Activated CD8-positive, alpha-beta memory T cell treated with anti-CD3 and anti-CD28 coated beads for 1 hour (primary cell): ENCODE results near the gene STXBP3.
"Not testable (repeated sequence)": the region's sequence is repeated elsewhere in the genome, so short reads cannot be mapped to it uniquely, and the experiment has no call there.

ENCODE experiments used
- DNase-seq, 2 donors: peaks; one replicate each; pipeline ENCODE4 v3.0.0-alpha.2; 2020; ENCODE audit warnings: low read depth in 1 of 2; ENCODE audit errors: extremely low read depth in 1 of 2

STXBP3 gene

DNA sequence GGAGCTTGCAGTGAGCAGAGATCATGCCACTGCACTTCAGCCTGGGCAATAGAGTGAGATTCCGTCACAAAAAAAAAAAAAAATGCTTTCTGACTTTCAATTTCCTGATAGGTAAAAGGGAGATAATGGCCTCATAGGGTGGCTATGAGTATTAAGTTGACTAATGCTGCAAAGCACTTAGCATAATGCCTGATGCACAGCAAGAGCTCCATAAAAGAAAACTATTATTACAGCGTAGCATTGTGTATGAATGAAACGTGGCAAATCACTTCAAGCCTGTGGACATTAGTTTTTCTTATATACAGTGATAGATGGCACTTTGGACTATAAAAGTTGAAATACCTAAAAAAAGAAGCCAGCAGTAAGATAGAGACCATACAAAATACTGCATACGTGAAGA is 17.0 kb upstream of the STXBP3 start:
- no peak for DNase-seq

DNA sequence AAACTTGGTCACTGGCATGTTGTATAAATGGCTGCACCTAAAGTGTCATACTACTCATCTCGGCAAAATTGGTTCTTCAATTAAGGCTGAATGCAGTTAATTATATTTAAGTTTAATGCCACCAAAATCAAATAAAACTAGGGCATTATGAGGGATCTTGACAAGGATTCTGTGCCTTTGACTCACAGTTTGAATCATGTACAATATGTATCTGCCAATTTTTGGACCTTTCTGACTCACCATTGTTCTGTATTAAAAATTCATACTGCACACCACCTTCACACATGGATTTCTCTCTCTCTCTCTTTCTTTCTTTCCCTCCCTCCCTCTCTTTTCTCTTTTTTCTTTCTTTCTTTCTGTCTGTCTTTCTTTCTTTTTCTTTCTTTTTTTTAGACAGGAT is 14.1 kb upstream of the STXBP3 start:
- no peak for DNase-seq

DNA sequence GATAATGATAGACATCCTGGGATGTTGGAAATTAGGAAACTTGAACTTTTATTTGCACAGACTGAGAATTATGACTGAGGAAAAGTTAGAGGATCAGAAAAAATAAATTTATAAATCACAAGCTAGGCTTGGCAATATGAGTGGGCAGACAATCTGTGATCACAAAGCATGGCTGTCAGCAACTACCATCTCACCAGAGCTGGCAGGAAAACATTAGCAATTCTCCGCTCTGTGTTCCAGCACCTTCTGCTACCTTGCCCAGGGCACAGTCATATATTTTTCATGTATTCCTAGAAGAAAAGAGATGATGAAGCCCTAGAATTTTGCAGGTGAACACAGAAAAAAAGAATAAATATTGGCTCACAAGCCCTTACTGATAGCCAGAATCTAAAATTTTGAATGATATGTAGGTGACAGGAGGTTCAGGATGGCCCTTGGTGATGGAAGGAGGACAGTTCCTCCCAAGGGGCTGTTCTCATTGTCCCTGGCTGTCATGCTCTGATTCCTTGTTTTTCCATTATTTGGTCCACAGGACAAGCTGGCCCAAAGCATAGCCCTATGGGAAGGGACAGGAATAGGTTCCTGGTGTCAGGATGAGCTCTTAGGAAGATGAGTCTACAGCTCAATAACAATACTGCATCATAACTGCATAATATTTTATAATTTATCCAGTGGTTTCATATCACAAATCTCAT is 12.2 kb upstream of the STXBP3 start:
- DNase-seq: no peak

GRCh38 chr1:108742253-108742652 is 4.2 kb upstream of the STXBP3 start:
- DNase-seq: no peak

DNA sequence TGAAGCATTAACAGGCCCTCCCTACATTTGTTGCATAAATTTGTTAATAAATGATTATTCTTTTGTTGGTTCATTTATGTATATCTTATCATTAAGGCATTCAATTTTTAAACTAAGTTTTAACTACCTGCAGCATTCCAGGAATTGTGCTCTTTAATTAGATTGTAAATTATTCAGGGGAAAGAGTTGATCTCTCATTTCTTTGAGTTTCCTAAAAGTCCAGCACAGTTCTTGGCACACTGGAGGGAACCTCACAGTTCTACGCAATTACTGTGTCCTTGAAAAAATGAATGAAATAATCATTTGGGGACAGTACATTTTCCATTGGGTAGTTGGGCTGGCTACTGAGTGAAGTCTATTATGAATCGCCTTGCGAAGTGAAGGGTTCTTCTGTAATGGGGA is 493 bp upstream of the STXBP3 start:
- no peak for DNase-seq

- no peak for DNase-seq
These were observed 837 bp downstream of the STXBP3 start for GRCh38 chr1:108747171-108747850.

- no peak for DNase-seq
These were observed 1.4 kb downstream of the STXBP3 start for GRCh38 chr1:108747898-108748297.

DNA sequence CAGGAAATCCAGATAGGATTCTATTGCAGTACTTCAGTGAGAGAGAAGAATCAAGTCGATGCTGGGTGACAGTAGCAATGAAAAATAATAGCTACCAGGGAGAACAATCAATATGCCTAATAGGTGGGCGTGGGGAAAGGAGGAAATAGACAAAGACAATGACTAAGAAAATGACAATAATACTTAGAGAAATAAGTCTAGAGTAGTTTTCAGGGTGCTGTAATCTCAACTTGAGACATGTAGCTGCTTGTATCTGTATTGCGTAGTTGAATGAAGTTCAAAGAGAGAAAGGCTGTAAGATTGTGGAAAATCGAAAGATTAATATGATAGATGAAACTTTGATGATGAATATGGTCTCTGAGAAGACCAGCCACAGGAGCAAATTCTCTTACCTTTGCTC is 2.6 kb downstream of the STXBP3 start:
- DNase-seq: no peak

DNA sequence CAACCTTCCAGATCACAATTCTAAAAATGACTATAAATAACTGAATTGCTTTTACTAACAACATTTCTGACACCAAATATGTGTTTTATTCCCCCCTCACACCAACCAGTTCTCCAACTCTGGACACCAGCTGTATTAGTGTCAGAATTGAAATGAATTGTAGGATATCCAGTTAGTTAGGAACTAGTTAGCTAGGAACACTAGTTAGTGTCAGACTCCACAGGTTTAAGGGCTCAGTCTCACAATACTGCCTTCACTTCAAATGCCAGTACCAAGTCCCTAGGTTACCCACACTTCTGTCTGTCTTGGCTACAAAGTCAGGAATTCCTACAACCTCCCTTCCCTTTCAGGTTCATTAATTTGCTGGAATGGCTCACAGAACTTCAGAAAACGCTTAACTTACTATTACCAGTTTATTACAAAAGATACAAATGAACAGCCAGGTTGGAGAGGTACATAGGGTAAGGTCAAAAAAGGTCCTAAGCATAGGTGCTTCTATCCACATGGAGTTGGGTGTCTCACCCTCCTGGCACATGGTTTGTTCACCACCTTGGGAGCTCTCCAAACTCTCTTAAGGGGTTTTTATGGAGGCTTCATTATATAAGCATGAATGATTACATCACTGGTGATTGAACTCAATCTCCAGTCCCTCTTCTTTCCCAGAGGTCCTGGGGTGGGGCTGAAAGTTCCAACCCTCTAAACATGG is 4.2 kb downstream of the STXBP3 start:
- no peak for DNase-seq

- DNase-seq: no peak
These were observed 6.9 kb downstream of the STXBP3 start for GRCh38 chr1:108753363-108753762.

GRCh38 chr1:108758796-108759195 is 12.3 kb downstream of the STXBP3 start:
- no peak for DNase-seq

DNA sequence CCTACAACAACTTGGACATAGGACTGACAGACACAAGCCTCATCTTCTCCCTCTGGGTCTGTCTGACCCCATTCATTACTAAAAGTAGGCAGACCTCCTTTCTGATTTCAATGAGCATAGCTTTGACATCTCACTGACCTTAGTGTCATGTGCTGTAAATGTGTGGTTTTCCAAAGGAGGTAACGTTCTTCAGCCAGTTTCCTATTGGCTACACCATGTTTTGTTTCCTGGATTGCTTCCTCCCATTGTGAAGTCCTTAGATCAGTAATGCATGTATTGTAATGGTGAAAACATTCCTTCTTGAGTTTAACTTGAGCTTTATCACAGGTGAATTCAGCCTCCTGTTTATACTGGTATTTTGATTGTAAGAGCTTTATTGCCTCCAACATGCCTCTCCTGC is 20.6 kb downstream of the STXBP3 start:
- no peak for DNase-seq

- no peak for DNase-seq
These were observed 21.2 kb downstream of the STXBP3 start for GRCh38 chr1:108767708-108768107.

DNA sequence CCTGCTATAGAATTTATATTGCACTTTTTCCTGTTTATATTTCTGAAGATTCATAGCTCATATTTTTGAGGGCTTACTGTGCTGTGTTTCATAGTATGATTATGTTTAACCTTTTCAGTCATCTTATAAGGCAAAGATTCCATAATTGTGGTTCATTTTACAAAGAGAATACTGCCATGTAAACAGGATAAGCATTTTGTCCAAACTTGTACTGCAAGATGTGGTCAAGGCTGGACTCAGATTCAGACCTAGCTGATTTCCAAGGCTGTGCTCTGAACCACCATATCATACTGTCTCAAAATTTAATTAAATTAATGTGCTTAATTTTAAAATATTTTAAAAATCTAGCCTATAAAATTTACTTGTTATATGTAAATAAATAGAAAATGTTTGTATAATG is 31.4 kb downstream of the STXBP3 start:
- no peak for DNase-seq

DNA sequence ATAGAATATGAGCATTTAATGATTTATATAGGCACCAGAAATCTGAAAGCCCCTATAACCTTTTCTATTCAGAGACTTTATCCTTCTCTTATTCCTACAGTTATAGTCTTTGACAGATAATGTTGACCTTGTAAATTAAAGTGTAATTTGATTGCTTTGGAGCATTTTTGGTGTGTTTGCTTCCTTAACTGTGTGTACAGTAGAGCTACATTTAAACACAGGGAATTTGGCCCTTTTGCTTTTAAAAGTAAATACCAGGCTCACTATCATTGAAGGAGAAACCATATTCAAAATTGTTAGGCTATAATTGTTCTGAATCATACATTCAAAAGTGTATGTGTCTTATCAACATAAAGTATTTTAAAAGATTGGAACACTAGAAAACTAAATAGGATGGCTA is 33.0 kb downstream of the STXBP3 start:
- no peak for DNase-seq

DNA sequence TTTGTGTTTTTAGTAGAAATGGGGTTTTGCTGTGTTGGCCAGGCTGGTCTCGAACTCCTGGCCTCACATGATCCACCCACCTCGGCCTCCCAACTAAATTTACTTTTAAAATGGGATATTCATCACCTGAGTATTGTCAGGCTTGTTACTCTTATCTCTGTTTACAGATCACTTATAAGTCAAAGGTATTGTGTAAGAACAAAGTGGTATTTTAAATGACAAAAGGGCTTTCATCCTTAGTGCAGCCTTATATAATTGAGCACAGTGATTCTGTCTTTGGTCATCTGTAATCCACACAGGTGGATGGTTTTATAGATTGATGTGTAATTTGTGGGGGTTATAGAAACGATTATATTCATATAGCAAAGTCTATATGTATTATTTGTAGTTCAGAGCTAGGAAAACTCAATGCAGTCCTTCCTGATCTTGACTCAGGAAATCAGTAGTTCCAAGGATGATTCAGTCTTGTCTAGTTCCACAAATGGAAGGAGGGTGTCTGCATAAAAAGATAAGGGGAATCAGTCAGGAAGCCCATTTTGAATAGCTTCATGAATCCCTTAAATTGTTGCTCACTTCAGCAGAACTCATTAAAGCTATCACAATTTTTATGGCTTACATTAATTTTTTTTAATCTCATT is 34.6 kb downstream of the STXBP3 start:
- DNase-seq: no peak

GRCh38 chr1:108781575-108781944 is 35.1 kb downstream of the STXBP3 start:
- DNase-seq: not testable (repeated sequence)

GRCh38 chr1:108785264-108785663 is 38.8 kb downstream of the STXBP3 start:
- DNase-seq: no peak

GRCh38 chr1:108785880-108786279 is 39.4 kb downstream of the STXBP3 start:
- DNase-seq: no peak

GRCh38 chr1:108791790-108792189 is 45.3 kb downstream of the STXBP3 start:
- DNase-seq: no peak

- DNase-seq: no peak
These were observed 45.9 kb downstream of the STXBP3 start for GRCh38 chr1:108792420-108792819.

- no peak for DNase-seq
These were observed 52.5 kb downstream of the STXBP3 start for GRCh38 chr1:108799001-108799400.
